HL-60 (cell line): ENCODE results near the gene PRDM1.

Experiments used
- DNase-seq, 2 experiments: peaks; one replicate each; pipeline ENCODE4 v3.0.0-alpha.2; 2010 to 2020; ENCODE audit warnings: low read depth in 1 of 2, low spot score in 1 of 2
- H3K27ac ChIP-seq: fragments of 250-450 bp; sonication (Bioruptor Pico); replicated peaks from 2 replicates; pipeline ENCODE4 v1.5.1; 2020; ENCODE audit warnings: mild to moderate bottlenecking, moderate library complexity
- H3K27me3 ChIP-seq: fragments of 250-450 bp; sonication (Bioruptor Pico); 2 replicates; pipeline ENCODE4 v1.5.1; 2021; ENCODE audit warnings: mild to moderate bottlenecking, moderate library complexity; ENCODE audit not compliant: insufficient read depth, poor library complexity, severe bottlenecking
- H3K4me3 ChIP-seq: replicated peaks from 2 replicates; pipeline ENCODE4 v1.5.1; 2011; ENCODE audit warnings: mild to moderate bottlenecking, control low read depth, low read length; ENCODE audit not compliant: insufficient read depth
- GABPA ChIP-seq: IDR thresholded peaks from 2 replicates; pipeline ENCODE4 v1.6.1; 2012; ENCODE audit warnings: low read depth
- POLR2AphosphoS5 ChIP-seq: IDR thresholded peaks from 2 replicates; pipeline ENCODE4 v1.6.1; 2012; ENCODE audit warnings: low read depth
- SPI1 ChIP-seq: IDR thresholded peaks from 2 replicates; pipeline ENCODE4 v1.6.1; 2012; ENCODE audit warnings: low read depth, mild to moderate bottlenecking, borderline replicate concordance
- TF ChIP-seq, protein P1 (sequence below): IDR thresholded peaks from 2 replicates; pipeline ENCODE4 v1.6.1; 2012; ENCODE audit warnings: low read depth; ENCODE audit not compliant: insufficient replicate concordance
- TF ChIP-seq, protein P2 (sequence below): IDR thresholded peaks from one replicate; pipeline ENCODE4 v1.5.1; 2011; ENCODE audit warnings: low read length, control low read depth, inconsistent platforms; ENCODE audit not compliant: insufficient read depth

PRDM1 gene

DNA sequence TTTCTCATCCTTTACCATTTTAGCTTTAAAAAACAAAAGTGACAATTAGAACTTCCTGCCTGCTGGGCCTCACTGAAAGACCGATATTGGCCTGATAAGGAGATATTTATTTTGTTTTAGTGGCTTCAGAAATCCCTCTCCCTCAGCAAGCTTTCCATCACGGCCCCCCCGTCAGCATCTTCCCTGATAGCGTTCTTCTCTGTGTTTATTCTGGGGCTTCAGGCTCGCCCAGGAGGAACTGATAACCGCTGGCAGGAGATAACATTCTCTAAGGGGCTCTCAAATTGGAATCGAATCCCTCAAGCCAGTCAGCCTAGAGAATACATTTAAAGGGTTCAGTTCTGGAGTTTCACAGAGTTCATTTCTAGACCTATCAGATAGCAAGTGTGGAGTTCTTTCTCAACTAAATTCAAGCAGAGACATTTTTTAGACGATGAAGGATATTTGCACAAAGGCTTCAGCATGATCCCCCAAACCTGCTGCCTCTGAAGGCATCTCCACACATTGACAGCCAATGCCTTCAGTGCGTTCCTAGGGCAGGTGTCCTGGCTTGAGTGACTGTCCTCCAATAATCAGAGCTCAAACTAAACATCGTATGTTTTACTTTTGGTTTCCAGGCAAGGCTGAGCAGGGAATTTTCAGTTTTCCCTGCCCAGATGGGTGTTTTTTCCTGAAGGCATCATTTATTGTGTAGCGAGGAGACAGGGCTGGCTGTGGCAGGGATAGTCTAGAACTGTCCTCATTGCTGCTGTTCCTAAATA lies 17.0 kb downstream of the PRDM1 start:
- no peak for TF ChIP-seq GABPA
- TF ChIP-seq, protein P1, sequence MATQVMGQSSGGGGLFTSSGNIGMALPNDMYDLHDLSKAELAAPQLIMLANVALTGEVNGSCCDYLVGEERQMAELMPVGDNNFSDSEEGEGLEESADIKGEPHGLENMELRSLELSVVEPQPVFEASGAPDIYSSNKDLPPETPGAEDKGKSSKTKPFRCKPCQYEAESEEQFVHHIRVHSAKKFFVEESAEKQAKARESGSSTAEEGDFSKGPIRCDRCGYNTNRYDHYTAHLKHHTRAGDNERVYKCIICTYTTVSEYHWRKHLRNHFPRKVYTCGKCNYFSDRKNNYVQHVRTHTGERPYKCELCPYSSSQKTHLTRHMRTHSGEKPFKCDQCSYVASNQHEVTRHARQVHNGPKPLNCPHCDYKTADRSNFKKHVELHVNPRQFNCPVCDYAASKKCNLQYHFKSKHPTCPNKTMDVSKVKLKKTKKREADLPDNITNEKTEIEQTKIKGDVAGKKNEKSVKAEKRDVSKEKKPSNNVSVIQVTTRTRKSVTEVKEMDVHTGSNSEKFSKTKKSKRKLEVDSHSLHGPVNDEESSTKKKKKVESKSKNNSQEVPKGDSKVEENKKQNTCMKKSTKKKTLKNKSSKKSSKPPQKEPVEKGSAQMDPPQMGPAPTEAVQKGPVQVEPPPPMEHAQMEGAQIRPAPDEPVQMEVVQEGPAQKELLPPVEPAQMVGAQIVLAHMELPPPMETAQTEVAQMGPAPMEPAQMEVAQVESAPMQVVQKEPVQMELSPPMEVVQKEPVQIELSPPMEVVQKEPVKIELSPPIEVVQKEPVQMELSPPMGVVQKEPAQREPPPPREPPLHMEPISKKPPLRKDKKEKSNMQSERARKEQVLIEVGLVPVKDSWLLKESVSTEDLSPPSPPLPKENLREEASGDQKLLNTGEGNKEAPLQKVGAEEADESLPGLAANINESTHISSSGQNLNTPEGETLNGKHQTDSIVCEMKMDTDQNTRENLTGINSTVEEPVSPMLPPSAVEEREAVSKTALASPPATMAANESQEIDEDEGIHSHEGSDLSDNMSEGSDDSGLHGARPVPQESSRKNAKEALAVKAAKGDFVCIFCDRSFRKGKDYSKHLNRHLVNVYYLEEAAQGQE = no peak
- TF ChIP-seq, protein P2, sequence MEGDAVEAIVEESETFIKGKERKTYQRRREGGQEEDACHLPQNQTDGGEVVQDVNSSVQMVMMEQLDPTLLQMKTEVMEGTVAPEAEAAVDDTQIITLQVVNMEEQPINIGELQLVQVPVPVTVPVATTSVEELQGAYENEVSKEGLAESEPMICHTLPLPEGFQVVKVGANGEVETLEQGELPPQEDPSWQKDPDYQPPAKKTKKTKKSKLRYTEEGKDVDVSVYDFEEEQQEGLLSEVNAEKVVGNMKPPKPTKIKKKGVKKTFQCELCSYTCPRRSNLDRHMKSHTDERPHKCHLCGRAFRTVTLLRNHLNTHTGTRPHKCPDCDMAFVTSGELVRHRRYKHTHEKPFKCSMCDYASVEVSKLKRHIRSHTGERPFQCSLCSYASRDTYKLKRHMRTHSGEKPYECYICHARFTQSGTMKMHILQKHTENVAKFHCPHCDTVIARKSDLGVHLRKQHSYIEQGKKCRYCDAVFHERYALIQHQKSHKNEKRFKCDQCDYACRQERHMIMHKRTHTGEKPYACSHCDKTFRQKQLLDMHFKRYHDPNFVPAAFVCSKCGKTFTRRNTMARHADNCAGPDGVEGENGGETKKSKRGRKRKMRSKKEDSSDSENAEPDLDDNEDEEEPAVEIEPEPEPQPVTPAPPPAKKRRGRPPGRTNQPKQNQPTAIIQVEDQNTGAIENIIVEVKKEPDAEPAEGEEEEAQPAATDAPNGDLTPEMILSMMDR = no peak
- TF ChIP-seq POLR2AphosphoS5 = no peak
- TF ChIP-seq SPI1 = no peak
- H3K27ac ChIP-seq = no peak overlapping the region
- DNase-seq = no peak
- no peaks in the 10 kb centered on the region for H3K27me3 ChIP-seq
- H3K4me3 ChIP-seq = no peak overlapping the region

DNA sequence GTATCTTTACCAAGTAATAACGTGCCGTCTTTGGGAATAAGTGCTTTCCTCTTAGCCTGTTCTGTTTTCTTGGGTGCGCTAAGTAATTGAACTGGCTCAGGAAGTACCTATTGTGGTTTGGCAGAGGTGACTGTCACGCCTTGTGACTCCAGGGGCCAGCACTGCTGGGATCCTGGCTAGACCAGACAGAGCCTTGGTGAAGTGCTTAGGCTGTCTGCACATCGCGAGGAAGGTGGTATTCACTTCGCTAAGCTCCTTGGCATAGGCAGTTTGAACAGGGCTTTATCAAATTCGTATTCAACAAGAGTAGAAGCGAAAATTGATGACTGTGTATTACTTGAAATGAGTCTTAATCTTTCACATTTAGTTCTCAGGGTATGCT lies 17.6 kb downstream of the PRDM1 start:
- no peak overlapping the region for H3K27ac ChIP-seq
- no peak overlapping the region for H3K4me3 ChIP-seq
- no peaks in the 10 kb centered on the region for H3K27me3 ChIP-seq
- no peak for DNase-seq
- TF ChIP-seq, protein P2 = no peak
- TF ChIP-seq POLR2AphosphoS5 = no peak
- no peak for TF ChIP-seq GABPA
- no peak for TF ChIP-seq SPI1
- TF ChIP-seq, protein P1 = no peak

DNA sequence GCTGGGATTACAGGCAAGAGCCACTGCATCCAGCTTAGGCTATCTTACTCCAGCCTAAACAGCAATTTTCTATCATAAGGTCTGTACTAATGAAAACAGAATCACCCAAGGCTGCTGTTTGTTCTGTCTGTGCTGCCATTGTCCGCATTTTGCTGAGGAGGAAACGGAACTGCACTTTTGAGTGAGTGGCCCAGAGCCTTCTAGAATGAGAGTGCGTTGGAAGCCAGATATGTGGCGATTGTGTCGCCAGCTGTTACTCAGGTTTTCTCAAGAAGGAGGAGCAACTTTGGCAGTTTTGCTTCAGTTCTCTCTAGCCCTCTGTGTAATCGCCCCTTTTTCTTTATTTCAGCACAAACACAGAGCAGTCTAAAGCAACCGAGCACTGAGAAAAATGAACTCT lies 18.3 kb downstream of the PRDM1 start:
- TF ChIP-seq POLR2AphosphoS5 (no peak), GABPA (no peak), SPI1 (no peak)
- TF ChIP-seq, protein P1 = no peak
- TF ChIP-seq, protein P2 = no peak
- no peak for DNase-seq
- Histone ChIP-seq H3K4me3 (no peak overlapping the region), H3K27me3 (no peaks in the 10 kb centered on the region), H3K27ac (no peak overlapping the region)
